HG03097 (cell line): ENCODE measurements around the gene CCDC18.
"Not testable (repeated sequence)": the region's sequence is repeated elsewhere in the genome, so short reads cannot be mapped to it uniquely, and the experiment has no call there.

Experiments
- ATAC-seq: cut with Tn5 transposase; IDR thresholded peaks from one replicate; pipeline ENCODE4 v1.9.1; 2021; ENCODE audit not compliant: unreplicated experiment, low FRiP score

CCDC18 gene, protein sequence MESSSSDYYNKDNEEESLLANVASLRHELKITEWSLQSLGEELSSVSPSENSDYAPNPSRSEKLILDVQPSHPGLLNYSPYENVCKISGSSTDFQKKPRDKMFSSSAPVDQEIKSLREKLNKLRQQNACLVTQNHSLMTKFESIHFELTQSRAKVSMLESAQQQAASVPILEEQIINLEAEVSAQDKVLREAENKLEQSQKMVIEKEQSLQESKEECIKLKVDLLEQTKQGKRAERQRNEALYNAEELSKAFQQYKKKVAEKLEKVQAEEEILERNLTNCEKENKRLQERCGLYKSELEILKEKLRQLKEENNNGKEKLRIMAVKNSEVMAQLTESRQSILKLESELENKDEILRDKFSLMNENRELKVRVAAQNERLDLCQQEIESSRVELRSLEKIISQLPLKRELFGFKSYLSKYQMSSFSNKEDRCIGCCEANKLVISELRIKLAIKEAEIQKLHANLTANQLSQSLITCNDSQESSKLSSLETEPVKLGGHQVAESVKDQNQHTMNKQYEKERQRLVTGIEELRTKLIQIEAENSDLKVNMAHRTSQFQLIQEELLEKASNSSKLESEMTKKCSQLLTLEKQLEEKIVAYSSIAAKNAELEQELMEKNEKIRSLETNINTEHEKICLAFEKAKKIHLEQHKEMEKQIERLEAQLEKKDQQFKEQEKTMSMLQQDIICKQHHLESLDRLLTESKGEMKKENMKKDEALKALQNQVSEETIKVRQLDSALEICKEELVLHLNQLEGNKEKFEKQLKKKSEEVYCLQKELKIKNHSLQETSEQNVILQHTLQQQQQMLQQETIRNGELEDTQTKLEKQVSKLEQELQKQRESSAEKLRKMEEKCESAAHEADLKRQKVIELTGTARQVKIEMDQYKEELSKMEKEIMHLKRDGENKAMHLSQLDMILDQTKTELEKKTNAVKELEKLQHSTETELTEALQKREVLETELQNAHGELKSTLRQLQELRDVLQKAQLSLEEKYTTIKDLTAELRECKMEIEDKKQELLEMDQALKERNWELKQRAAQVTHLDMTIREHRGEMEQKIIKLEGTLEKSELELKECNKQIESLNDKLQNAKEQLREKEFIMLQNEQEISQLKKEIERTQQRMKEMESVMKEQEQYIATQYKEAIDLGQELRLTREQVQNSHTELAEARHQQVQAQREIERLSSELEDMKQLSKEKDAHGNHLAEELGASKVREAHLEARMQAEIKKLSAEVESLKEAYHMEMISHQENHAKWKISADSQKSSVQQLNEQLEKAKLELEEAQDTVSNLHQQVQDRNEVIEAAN (N-terminal part only)

DNA sequence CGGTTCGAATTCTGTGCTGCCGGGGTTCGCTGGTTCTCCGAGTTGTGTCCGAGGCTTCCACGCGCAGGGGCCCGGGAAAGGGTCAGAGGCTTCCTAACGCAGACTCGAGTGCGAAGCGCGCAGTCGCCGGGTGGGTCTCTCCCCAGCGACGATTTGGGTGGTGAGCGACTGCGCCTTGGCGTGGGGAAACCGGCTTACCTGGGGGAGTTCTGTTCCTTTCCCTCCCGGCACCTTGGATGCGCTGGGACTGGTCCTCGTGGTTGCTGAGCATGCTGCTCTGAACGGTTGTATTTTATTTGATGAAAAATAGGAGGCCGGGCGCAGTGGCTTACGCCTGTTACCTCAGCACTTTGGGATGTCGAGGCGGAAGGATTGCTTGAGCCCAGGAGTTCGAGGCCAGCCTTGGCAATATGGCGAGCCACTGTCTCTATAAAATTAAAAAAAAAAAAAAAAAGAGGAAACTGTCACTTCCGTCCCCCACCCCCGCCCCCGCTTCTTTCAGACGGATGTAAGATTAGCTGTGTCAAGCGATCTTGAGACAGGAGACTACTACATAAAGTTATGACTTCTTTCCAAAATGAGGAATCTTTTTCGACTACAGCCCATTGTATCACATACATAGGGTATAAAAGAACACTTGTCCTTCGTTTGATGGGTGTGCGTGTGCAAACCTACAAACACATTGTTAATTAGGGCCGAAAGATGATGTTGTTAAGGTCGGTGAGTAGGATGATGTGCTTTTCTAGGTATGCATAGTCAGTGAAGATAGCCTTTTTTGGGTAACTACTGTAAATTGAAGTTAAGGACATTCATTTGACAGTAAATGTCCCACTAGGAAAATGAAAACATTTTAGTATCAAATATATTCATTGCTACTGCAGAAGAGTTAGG lies at the start of gene CCDC18:
Gene CCDC18, plus strand, starts transcription at position 2 of the 891 bp plus-strand sequence. CDS start 2,638 bp downstream, outside the sequence.
- ATAC-seq, result peak; percentile 3

GRCh38 chr1:93132638-93133037 lies 47.9 kb upstream of the CCDC18 start:
- no peak for ATAC-seq

- ATAC-seq, result no peak
Measured at GRCh38 chr1:93136445-93136844, 44.1 kb upstream of the CCDC18 start.

GRCh38 chr1:93137604-93138292 lies 42.8 kb upstream of the CCDC18 start:
- no peak for ATAC-seq

DNA sequence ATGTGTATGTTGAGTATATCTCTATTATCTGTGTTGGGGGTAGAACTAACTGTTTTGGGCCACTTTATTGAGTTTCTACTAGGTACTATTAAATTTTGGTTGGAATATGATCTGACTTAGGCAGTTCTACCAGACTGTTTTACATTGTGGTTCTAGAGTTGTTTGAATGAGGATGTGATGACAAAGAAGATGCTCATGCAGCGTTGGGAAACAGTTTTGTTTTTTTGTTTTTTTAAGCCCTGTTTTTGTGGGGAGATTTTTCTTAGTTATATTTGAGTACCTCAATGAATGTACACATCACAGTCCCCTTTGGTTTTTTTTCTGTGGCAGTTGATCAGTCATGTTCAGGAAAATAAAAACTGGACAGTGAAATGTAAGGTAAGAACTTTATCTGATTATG lies 40.4 kb upstream of the CCDC18 start:
- no peak for ATAC-seq

DNA sequence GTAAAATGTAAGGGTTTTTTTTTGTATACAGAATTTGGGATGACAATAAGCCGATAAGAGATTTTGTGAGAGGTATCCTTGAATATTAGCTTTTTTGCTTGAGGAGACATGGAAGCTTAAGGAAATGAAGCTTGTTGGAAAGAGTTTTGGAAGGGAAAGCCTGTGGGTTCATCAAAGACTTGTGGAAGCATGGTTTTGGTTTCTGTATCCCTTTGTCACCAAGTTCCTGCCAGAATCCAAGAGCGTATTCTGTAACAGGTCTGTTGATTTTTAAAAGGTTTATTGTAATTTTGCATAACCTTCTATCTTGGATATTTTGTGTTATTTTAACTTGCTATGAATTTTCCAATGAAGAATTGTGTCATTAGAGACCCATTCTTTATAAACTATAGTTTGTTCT lies 38.4 kb upstream of the CCDC18 start:
- ATAC-seq, result no peak

GRCh38 chr1:93143136-93143535 lies 37.4 kb upstream of the CCDC18 start:
- ATAC-seq, result no peak

DNA sequence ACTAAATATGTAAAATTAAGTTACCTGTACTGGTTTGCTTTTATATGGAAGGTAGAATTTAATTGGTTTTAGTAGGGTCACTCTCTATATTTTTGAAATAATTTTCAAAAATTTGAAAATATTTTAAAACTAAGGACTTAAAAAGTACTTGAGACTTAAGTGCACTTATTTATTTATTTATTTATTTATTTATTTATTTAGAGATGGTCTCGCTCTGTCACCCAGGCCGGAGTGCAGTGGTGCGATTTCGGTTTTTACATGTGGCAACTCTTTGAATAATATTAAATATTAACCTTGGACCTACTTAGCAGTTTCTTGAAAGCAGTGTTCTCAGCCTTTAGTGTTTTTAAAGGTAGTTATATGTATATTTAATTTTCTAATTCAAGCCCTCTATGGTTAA lies 36.8 kb upstream of the CCDC18 start:
- no peak for ATAC-seq

GRCh38 chr1:93148001-93148400 lies 32.5 kb upstream of the CCDC18 start:
- no peak for ATAC-seq

DNA sequence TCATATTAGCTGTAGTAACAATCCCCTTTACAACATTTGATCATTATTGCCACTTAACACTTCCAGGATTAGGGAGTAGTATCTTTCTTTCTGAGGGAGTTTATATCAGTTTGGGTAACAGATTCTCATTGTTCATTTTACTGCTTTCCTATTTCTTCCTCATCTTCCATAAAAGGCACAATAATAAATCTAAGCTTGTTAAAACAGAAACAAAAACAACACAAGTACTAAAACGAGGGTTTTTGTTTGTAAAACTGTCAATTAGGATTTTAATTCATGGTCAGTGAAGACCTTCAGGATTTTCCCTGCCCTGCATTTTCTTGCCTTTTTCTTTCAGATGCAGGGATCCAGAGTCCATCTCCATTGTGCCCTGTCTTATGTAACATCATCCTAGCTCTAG lies 29.8 kb upstream of the CCDC18 start:
- ATAC-seq, result no peak

DNA sequence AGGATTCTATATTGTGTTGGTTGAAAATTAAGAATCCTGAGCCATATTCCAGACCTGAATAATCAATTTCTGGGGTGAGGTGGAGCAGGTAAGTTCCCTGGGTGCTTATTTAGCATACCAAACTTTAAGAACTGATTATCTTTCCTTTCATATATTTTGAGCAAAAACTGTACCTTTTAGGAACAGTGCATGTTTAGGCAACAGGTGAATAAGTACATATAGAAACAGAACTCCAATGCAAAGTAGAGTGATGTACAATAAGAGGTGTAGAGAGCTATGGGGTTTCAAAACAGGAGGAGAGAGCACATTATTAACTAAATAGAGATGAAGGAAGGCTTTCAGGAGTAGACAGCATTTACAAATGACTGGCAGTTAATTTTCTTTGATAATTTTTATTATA lies 29.1 kb upstream of the CCDC18 start:
- no peak for ATAC-seq

DNA sequence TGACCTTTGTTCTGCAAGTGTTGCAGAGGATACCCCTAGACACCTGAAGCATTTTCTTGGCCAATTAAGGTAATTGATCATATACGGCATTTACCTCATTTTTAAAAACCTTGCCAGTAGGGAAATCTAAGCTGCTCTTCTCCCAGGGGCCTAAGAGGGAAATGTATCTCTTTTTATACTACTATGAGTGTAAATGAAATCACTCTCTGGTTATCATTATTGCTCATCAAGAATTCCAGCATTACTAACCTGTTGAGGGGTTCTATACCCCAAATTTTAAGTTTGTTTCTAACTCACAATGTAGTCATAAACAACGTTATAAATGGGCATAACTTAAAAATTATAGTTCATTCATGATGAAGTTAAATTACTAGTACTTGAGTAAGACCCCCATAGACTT lies 27.7 kb upstream of the CCDC18 start:
- no peak for ATAC-seq

DNA sequence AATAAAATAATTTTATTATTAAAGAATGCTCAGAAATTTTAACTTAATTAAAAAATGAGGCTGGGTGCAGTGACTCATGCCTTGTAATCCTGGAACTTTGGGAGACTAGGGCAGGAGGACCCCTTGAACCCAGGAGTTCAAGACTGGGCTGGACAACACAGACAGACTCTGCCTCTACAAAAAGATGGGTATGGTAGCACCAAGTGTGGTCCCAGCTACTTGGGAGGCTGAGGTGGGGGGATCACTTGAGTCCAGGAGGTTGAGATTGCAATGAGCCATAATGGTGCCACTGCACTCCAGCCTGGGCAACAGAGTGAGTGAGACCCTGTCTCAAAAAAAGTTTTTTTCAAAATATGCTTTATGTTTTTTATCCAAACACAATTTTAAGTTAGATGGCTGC lies 25.6 kb upstream of the CCDC18 start:
- no peak for ATAC-seq

- no peak for ATAC-seq
Measured at GRCh38 chr1:93155335-93155734, 25.2 kb upstream of the CCDC18 start.

GRCh38 chr1:93159337-93159736 lies 21.2 kb upstream of the CCDC18 start:
- ATAC-seq, result no peak

DNA sequence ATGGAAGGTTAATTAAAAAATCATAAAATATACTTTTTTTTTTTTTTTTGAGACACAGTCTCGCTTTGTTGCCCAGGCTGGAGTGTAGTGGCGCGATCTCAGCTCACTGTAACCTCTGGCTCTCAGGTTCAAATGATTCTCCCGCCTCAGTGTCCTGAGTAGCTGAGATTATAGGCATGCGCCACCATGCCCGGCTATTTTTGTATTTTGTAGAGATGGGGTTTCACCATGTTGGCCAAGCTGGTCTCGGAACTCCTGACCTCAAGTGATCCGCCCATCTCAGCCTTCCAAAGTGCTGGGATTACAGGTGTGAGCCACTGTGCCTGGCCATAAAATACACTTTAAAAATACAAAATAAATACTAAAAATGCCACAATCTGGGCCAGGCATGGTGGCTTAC lies 17.2 kb upstream of the CCDC18 start:
- ATAC-seq, result not testable (repeated sequence)

- ATAC-seq, result no peak
Measured at GRCh38 chr1:93164816-93165215, 15.7 kb upstream of the CCDC18 start.

DNA sequence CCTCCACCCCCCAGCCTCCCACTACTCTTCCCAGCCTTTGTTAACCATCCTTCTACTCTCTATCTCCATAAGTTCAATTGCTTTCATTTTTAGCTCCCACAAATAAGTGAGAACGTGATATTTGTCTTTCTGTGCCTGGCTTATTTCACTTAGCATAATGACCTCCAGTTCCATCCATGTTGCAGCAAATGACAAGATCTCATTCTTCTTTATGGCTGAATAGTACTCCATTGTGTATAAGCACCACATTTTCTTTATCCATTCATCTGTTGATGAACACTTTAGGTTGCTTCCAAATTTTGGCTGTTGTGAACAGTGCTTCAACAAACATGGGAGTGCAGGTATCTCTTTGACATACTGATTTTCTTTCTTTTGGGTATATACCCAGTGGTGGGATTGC lies 14.6 kb upstream of the CCDC18 start:
- not testable (repeated sequence) for ATAC-seq

DNA sequence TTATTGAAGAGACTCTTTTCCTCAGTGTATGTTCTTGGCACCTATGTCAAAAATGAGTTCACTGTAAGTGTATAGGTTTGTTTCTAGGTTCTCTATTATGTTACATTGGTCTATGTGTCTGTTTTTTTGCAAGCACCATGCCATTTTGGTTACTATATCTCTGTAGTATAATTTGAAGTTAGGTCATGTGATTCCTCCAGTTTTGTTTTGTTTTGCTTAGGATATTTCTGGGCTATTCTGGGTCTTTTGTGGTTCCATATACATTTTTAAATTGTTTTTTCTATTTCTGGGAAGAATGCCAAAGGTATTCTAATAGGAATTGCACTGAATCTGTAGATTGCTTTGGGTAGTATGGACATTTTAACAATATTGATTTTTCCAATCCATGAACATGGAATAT lies 13.5 kb upstream of the CCDC18 start:
- ATAC-seq, result no peak
